CD4-positive, alpha-beta T cell (primary cell): Measurements from ENCODE around the gene CCDC154. TPM values are rescaled to one million over a fixed set of nuclear protein-coding genes. Genes with fewer than 3 reads are reported as not detected.

Source experiments
- ATAC-seq: fragments of 200-7000 bp; cut with Tn5 transposase; one replicate; pipeline ENCODE4 v1.10.0; 2022; ENCODE audit warnings: mild to moderate bottlenecking; ENCODE audit not compliant: poor library complexity
- CTCF ChIA-PET: fragments of 350-600 bp; sonication (Branson Sonifier 250); formaldehyde crosslinking; loops from one replicate; lab custom pipeline; 2021; ENCODE audit warnings: antibody characterized with exemption, inconsistent platforms; lab: Charles Lee
- POLR2A ChIA-PET: fragments of 350-600 bp; sonication (Branson Sonifier 250); formaldehyde crosslinking; loops from one replicate; lab custom pipeline; 2021; ENCODE audit warnings: antibody characterized with exemption, inconsistent platforms; lab: Charles Lee
- DNase-seq, 14 experiments: peaks; one replicate each; pipeline ENCODE4 v3.0.0-alpha.2; 2013 to 2020; ENCODE audit warnings: mixed read lengths in 2 of 14
- H3K27ac ChIP-seq, 2 donors: one replicate each; pipeline versions ENCODE4 v1.5.1 to v1.7.0; 2013; ENCODE audit warnings: low read length in 2 of 2, low read depth in 1 of 2, mild to moderate bottlenecking in 1 of 2
- H3K27me3 ChIP-seq, 2 experiments: 1 replicate in 1 of 2; 2 replicates in 1 of 2; pipeline versions ENCODE4 v1.6.1 to v1.7.0; 2013; ENCODE audit warnings: low read length in 2 of 2, control low read depth in 1 of 2, mild to moderate bottlenecking in 1 of 2, moderate library complexity in 1 of 2; ENCODE audit not compliant: insufficient read depth in 2 of 2, control insufficient read depth in 1 of 2
- H3K36me3 ChIP-seq: one replicate; pipeline ENCODE4 v1.6.1; 2013; ENCODE audit warnings: low read length, control low read depth; ENCODE audit not compliant: insufficient read depth
- H3K4me1 ChIP-seq: one replicate; pipeline ENCODE4 v1.6.1; 2013; ENCODE audit warnings: low read length, control low read depth; ENCODE audit not compliant: insufficient read depth
- H3K4me3 ChIP-seq: one replicate; pipeline ENCODE4 v1.5.1; 2013; ENCODE audit warnings: mild to moderate bottlenecking, low read length, moderate library complexity
- H3K9me3 ChIP-seq, 2 experiments: 1 replicate in 1 of 2; 2 replicates in 1 of 2; pipeline versions ENCODE4 v1.6.1 to v1.7.0; 2013; ENCODE audit warnings: low read length in 2 of 2, mild to moderate bottlenecking in 2 of 2, control low read depth in 1 of 2, moderate library complexity in 1 of 2; ENCODE audit not compliant: control insufficient read depth in 1 of 2, insufficient read depth in 1 of 2
- H3K27ac Mint-ChIP-seq: one replicate; pipeline ENCODE4 v1.8.0; 2020; ENCODE audit warnings: mixed read lengths
- H3K27me3 Mint-ChIP-seq: one replicate; pipeline ENCODE4 v1.8.0; 2021; ENCODE audit warnings: mixed read lengths
- H3K36me3 Mint-ChIP-seq: one replicate; pipeline ENCODE4 v1.8.0; 2021; ENCODE audit warnings: low read depth, mixed read lengths
- H3K4me1 Mint-ChIP-seq: one replicate; pipeline ENCODE4 v1.8.0; 2021; ENCODE audit warnings: low read depth, mixed read lengths
- H3K4me3 Mint-ChIP-seq: one replicate; pipeline ENCODE4 v1.8.0; 2020; ENCODE audit warnings: mild to moderate bottlenecking, mixed read lengths
- H3K9me3 Mint-ChIP-seq: one replicate; pipeline ENCODE4 v1.8.0; 2020; ENCODE audit warnings: mixed read lengths
- CTCF ChIP-seq: fragments of 200-600 bp; IDR thresholded peaks from one replicate; pipeline ENCODE4 v1.8.0; 2022; ENCODE audit warnings: antibody characterized with exemption, mild to moderate bottlenecking
- intact Hi-C, 2 experiments: fragments of 100-400 bp; cut with DNase I in 1 of 2; cut with micrococcal nuclease in 1 of 2; formaldehyde crosslinking; loops; one replicate each; pipeline versions ENCODE4 v1.15.1 to v1.9.0; 2023 to 2025; cut with DNase I, micrococcal nuclease
- total RNA-seq, 174 experiments: library from RNA in 2 of 174; stranded (reverse) in 2 of 174; gene quantifications; one replicate each; pipeline ENCODE4 v1.2.3 and lab custom pipeline; 2021 to 2026

CCDC154 gene
- total RNA-seq, 2 experiments from 2014 or later = 2.9 to 3.0 TPM

- Mint-ChIP-seq H3K36me3 (peaks cover 26% of the 10 kb centered on the region), H3K27ac (no peak overlapping the region), H3K4me3 (no peak overlapping the region), H3K4me1 (no peaks in the 10 kb centered on the region), H3K27me3 (no peaks in the 10 kb centered on the region), H3K9me3 (no peaks in the 10 kb centered on the region)
- Histone ChIP-seq H3K4me1 (no peaks in the 10 kb centered on the region), H3K36me3 (peaks cover 76% of the 10 kb centered on the region), H3K27ac (no peak overlapping the region), H3K9me3 (no peaks in the 10 kb centered on the region), H3K27me3 (no peaks in the 10 kb centered on the region), H3K4me3 (no peak overlapping the region)
- no peak for DNase-seq
- no peak for TF ChIP-seq CTCF
- CTCF ChIA-PET = no interaction called here
- no peak for ATAC-seq
- intact Hi-C loops = no loop called here
- POLR2A ChIA-PET = no interaction called here
Measured at GRCh38 chr16:1456951-1457350, 12.6 kb upstream of the CCDC154 start.

- peaks cover 69% of the 10 kb centered on the region for H3K36me3 ChIP-seq
- H3K27me3 ChIP-seq = no peaks in the 10 kb centered on the region
- peaks cover 23% of the 10 kb centered on the region for H3K36me3 Mint-ChIP-seq
- no peaks in the 10 kb centered on the region for H3K27me3 Mint-ChIP-seq
- DNase-seq (no peak), ATAC-seq (no peak)
- peaks cover 0 to under 1% of the 10 kb centered on the region in 2 experiments for H3K9me3 ChIP-seq
- H3K4me1 ChIP-seq = no peaks in the 10 kb centered on the region
- intact Hi-C loops = no loop called here
- no peaks in the 10 kb centered on the region for H3K4me1 Mint-ChIP-seq
- H3K9me3 Mint-ChIP-seq = no peaks in the 10 kb centered on the region
- H3K4me3 Mint-ChIP-seq = no peak overlapping the region
- H3K27ac ChIP-seq = no peak overlapping the region
- no peak for TF ChIP-seq CTCF
- ChIA-PET POLR2A (no interaction called here), CTCF (interaction anchor here (0.5 kb wide), 1 partner anchor 36 kb away, joined by 3 read pairs; no protein-coding TSS in a partner anchor)
- H3K4me3 ChIP-seq = no peak overlapping the region
- H3K27ac Mint-ChIP-seq = no peak overlapping the region
Measured at GRCh38 chr16:1455190-1456171, 11.1 kb upstream of the CCDC154 start.

DNA sequence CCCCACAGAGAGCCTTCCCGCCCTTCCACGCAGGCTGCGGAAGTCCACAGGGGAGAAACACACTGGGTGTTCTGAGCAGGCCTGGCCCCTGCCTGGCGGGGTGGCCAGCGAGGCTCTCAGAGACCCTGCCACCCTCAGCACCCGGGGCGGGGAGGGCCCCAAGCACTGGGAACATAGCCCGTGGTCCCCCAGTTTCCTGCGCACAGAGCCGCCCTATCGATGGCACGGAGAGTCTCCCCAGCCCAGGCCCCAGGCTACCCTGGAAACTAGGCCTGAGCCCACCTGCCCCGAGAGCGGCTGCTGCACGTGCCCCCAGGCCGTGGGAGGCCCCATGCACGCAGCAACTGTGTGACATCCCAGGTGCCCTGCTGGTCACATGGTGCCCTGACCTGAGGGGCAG is 10.2 kb upstream of the CCDC154 start:
- Histone ChIP-seq H3K9me3 (peaks cover 0 to 4% of the 10 kb centered on the region in 2 experiments), H3K4me3 (no peak overlapping the region), H3K4me1 (no peaks in the 10 kb centered on the region), H3K36me3 (peaks cover 63% of the 10 kb centered on the region), H3K27me3 (no peaks in the 10 kb centered on the region), H3K27ac (no peak overlapping the region)
- Mint-ChIP-seq H3K4me1 (no peaks in the 10 kb centered on the region), H3K27me3 (no peaks in the 10 kb centered on the region), H3K36me3 (peaks cover 25% of the 10 kb centered on the region), H3K9me3 (no peaks in the 10 kb centered on the region), H3K27ac (no peak overlapping the region), H3K4me3 (no peak overlapping the region)
- intact Hi-C loops = no loop called here
- TF ChIP-seq CTCF = no peak
- ChIA-PET CTCF (no interaction called here), POLR2A (no interaction called here)
- DNase-seq (no peak), ATAC-seq (no peak)
